Esophagus muscularis mucosa (tissue), 4 donors: ENCODE results near the gene VAV1. TPM values are rescaled to one million over a fixed set of nuclear protein-coding genes. Genes with fewer than 3 reads are reported as not detected.

Source experiments
- DNase-seq: peaks from one replicate; pipeline ENCODE4 v3.0.0-alpha.2; 2017; ENCODE audit errors: extremely low spot score
- H3K27ac ChIP-seq, 4 donors: fragments of 200-600 bp; sonication (generic); replicated peaks in 1 of 4; 1 replicate in 3 of 4; 2 replicates in 1 of 4; pipeline ENCODE4 v1.5.1; 2016 to 2019; ENCODE audit warnings: mild to moderate bottlenecking in 1 of 4
- H3K27me3 ChIP-seq, 4 donors: fragments of 200-600 bp; sonication (generic); one replicate each; pipeline versions ENCODE4 v1.5.1 to v1.6.0; 2016 to 2019
- H3K36me3 ChIP-seq, 4 donors: fragments of 200-600 bp; sonication (generic); one replicate each; pipeline ENCODE4 v1.5.1; 2016 to 2019
- H3K4me1 ChIP-seq, 4 donors: fragments of 200-600 bp; sonication (generic); one replicate each; pipeline ENCODE4 v1.5.1; 2016 to 2019
- H3K4me3 ChIP-seq, 4 donors: fragments of 200-600 bp; sonication (generic); 1 replicate in 2 of 4; 2 replicates in 2 of 4; pipeline ENCODE4 v1.5.1; 2016 to 2019; ENCODE audit warnings: mild to moderate bottlenecking in 4 of 4, moderate library complexity in 1 of 4
- H3K9me3 ChIP-seq, 4 donors: fragments of 200-600 bp; sonication (generic); 1 replicate in 3 of 4; 2 replicates in 1 of 4; pipeline ENCODE4 v1.5.1; 2016 to 2019
- CTCF ChIP-seq, 3 experiments: fragments of 200-600 bp in 2 of 3; fragments of 450-650 bp in 1 of 3; sonication (generic) in 2 of 3; IDR thresholded peaks; one replicate each; pipeline ENCODE4 v1.5.1; 2017 to 2019; ENCODE audit warnings: antibody characterized with exemption in 3 of 3, mild to moderate bottlenecking in 2 of 3, moderate library complexity in 1 of 3
- EP300 ChIP-seq: sonication (generic); formaldehyde crosslinking; IDR thresholded peaks from one replicate; pipeline ENCODE4 v1.6.1; 2017; ENCODE audit warnings: antibody characterized with exemption
- POLR2A ChIP-seq: fragments of 450-650 bp; IDR thresholded peaks from one replicate; pipeline ENCODE4 v1.6.1; 2017; ENCODE audit warnings: antibody characterized with exemption, moderate library complexity, mild to moderate bottlenecking, low read depth
- POLR2AphosphoS5 ChIP-seq, 2 donors: sonication (generic); formaldehyde crosslinking; IDR thresholded peaks; one replicate each; pipeline ENCODE4 v1.6.1; 2017; ENCODE audit warnings: antibody characterized with exemption in 2 of 2
- WGBS: methylation state at CpG from one replicate; pipeline ENCODE4 v1.1.5; 2018; 5-methylcytosine and 5-hydroxymethylcytosine counted together
- intact Hi-C: fragments of 100-400 bp; cut with DNase I; formaldehyde crosslinking; loops from one replicate; pipeline ENCODE4 v1.15.1; 2023
- total RNA-seq, 4 donors: library from RNA; depleted of rRNA; stranded (reverse); fragments of >200 nt; gene quantifications; one replicate each; pipeline versions ENCODE4 v1.1.0 to v1.2.1, GENCODE V29; 2016

Gene VAV1
- total RNA-seq, 4 donors from 2014 or later: 2.9 to 8.0 (median 4.1) TPM

GRCh38 chr19:6739883-6740588 is 32.5 kb upstream of the VAV1 start:
- DNase-seq: no peak
- intact Hi-C loops: loop anchor here (5.0 to 10.0 kb wide), 4 partner anchors 105 to 325 kb away; partner anchors contain the start of gene ZNF557
- Histone ChIP-seq H3K4me3 (peak overlapping the region; percentile 84 to 96 (median 90)), H3K9me3 (no peaks in the 10 kb centered on the region), H3K4me1 (peaks cover 56 to 81% (median 74%) of the 10 kb centered on the region in 4 donors), H3K27me3 (no peaks in the 10 kb centered on the region), H3K36me3 (peaks cover 7 to 32% (median 15%) of the 10 kb centered on the region in 4 donors), H3K27ac (peak overlapping the region; percentile 92 to 96 (median 95))
- no peak for TF ChIP-seq POLR2A
- TF ChIP-seq EP300: no peak
- WGBS: under 1% methylated on average over 23 of the region's 34 CpGs

- Histone ChIP-seq H3K9me3 (no peaks in the 10 kb centered on the region), H3K36me3 (peaks cover 7 to 37% (median 18%) of the 10 kb centered on the region in 4 donors), H3K4me3 (peak overlapping the region; percentile 84 to 96 (median 90)), H3K4me1 (peaks cover 57 to 81% (median 75%) of the 10 kb centered on the region in 4 donors), H3K27ac (peak overlapping the region; percentile 92 to 96 (median 95)), H3K27me3 (no peaks in the 10 kb centered on the region)
- intact Hi-C loops: loop anchor here (10.0 kb wide), 1 partner anchor 324 kb away; the partner anchor contains the start of gene ZNF557
- 2% methylated on average over 6 of the region's 46 CpGs for whole genome bisulfite sequencing
- TF ChIP-seq CTCF (IDR thresholded peaks at IDR 0.05) (no peak), POLR2A (no peak), EP300 (peak; percentile 39), POLR2AphosphoS5 (IDR thresholded peaks at IDR 0.05) (peak; percentile 47 to 66)
- DNase-seq: no peak
Observed at GRCh38 chr19:6740589-6741343, 31.7 kb upstream of the VAV1 start.

- no peaks in the 10 kb centered on the region for H3K9me3 ChIP-seq
- H3K4me1 ChIP-seq: peaks cover 56 to 71% (median 69%) of the 10 kb centered on the region in 4 donors
- WGBS: 55% methylated on average over 7 of the region's 7 CpGs
- DNase-seq: no peak
- no peak for TF ChIP-seq EP300
- peaks cover 28 to 60% (median 41%) of the 10 kb centered on the region in 4 donors for H3K36me3 ChIP-seq
- intact Hi-C loops: loop anchor here (10.0 kb wide), 1 partner anchor 322 kb away; the partner anchor contains the start of gene ZNF557
- H3K27ac ChIP-seq: peak overlapping the region; percentile 85 to 92 (median 89)
- H3K27me3 ChIP-seq: no peaks in the 10 kb centered on the region
- peak overlapping the region in 1 of 4 donors; percentile 4 for H3K4me3 ChIP-seq
Observed at GRCh38 chr19:6743066-6743465, 29.4 kb upstream of the VAV1 start.

GRCh38 chr19:6743714-6744380 is 28.7 kb upstream of the VAV1 start:
- Histone ChIP-seq H3K9me3 (no peaks in the 10 kb centered on the region), H3K36me3 (peaks cover 35 to 68% (median 49%) of the 10 kb centered on the region in 4 donors), H3K4me1 (peaks cover 51 to 68% (median 64%) of the 10 kb centered on the region in 4 donors), H3K27ac (peak overlapping the region; percentile 85 to 92 (median 89)), H3K27me3 (no peaks in the 10 kb centered on the region), H3K4me3 (peak overlapping the region in 3 of 4 donors; percentile 31 to 45 (median 33))
- 87% methylated on average over 15 of the region's 15 CpGs for WGBS
- TF ChIP-seq POLR2AphosphoS5 (IDR thresholded peaks at IDR 0.05): no peak
- TF ChIP-seq POLR2A: no peak
- TF ChIP-seq CTCF (IDR thresholded peaks at IDR 0.05): no peak
- TF ChIP-seq EP300: no peak
- no peak for DNase-seq
- intact Hi-C loops: loop anchor here (10.0 kb wide), 1 partner anchor 321 kb away; the partner anchor contains the start of gene ZNF557
